Smooth muscle cell (in vitro differentiated cells): ENCODE results near the gene WBP1L. TPM values are rescaled to one million over a fixed set of nuclear protein-coding genes. Genes with fewer than 3 reads are reported as not detected.
A peak's percentile ranks its signal among the peaks of the same experiment; 100 is the strongest.
"Not testable (repeated sequence)": the region's sequence is repeated elsewhere in the genome, so short reads cannot be mapped to it uniquely, and the experiment has no call there.

ENCODE experiments used
- DNase-seq: peaks from one replicate; lab custom pipeline; 2025; ENCODE audit not compliant: unreplicated experiment; lab: John Stamatoyannopoulos, UW
- H2AFZ ChIP-seq: fragments of 200-600 bp; sonication (generic); 2 replicates; pipeline ENCODE4 v1.6.0; 2016; ENCODE audit warnings: antibody characterized with exemption, low read depth, mild to moderate bottlenecking
- H3F3A ChIP-seq: fragments of 200-600 bp; sonication (generic); 2 replicates; pipeline ENCODE4 v1.6.0; 2017; ENCODE audit warnings: antibody characterized with exemption, low read depth
- H3K27ac ChIP-seq: fragments of 200-600 bp; sonication (generic); 2 replicates; pipeline ENCODE4 v1.5.1; 2016; ENCODE audit warnings: low read depth, mild to moderate bottlenecking
- H3K27me3 ChIP-seq: fragments of 200-600 bp; sonication (generic); 2 replicates; pipeline ENCODE4 v1.6.1; 2016; ENCODE audit warnings: low read depth, mild to moderate bottlenecking
- H3K36me3 ChIP-seq: fragments of 200-600 bp; sonication (generic); 2 replicates; pipeline ENCODE4 v1.5.1; 2016; ENCODE audit warnings: low read depth
- H3K4me1 ChIP-seq: fragments of 200-600 bp; sonication (generic); 2 replicates; pipeline ENCODE4 v1.5.1; 2016; ENCODE audit warnings: low read depth
- H3K4me2 ChIP-seq: fragments of 200-600 bp; sonication (generic); 2 replicates; pipeline ENCODE4 v1.6.0; 2016; ENCODE audit warnings: mild to moderate bottlenecking
- H3K4me3 ChIP-seq: fragments of 200-600 bp; sonication (generic); 2 replicates; pipeline ENCODE4 v1.5.1; 2016; ENCODE audit warnings: mild to moderate bottlenecking
- H3K79me2 ChIP-seq: fragments of 200-600 bp; sonication (generic); 2 replicates; pipeline ENCODE4 v1.6.0; 2016; ENCODE audit warnings: low read depth, mild to moderate bottlenecking
- H3K9ac ChIP-seq: fragments of 200-600 bp; sonication (generic); 2 replicates; pipeline ENCODE4 v1.6.0; 2016; ENCODE audit warnings: low read depth
- H3K9me3 ChIP-seq: fragments of 200-600 bp; sonication (generic); replicated peaks from 2 replicates; pipeline ENCODE4 v1.5.1; 2016; ENCODE audit warnings: low read depth
- H4K20me1 ChIP-seq: fragments of 200-600 bp; sonication (generic); 2 replicates; pipeline ENCODE4 v1.6.0; 2016; ENCODE audit warnings: low read depth
- CTCF ChIP-seq: fragments of 200-600 bp; sonication (generic); IDR thresholded peaks from 2 replicates; pipeline ENCODE4 v1.5.1; 2017; ENCODE audit warnings: borderline replicate concordance, mild to moderate bottlenecking, antibody characterized with exemption; ENCODE audit not compliant: insufficient read depth, poor library complexity, severe bottlenecking
- WGBS: methylation state at CpG from one replicate; pipeline ENCODE4 v1.1.7; 2016; ENCODE audit warnings: low lambda C conversion rate; 5-methylcytosine and 5-hydroxymethylcytosine counted together
- polyA plus RNA-seq: library from polyadenylated mRNA; unstranded; fragments of >200 nt; fragmentation: Nextera tagmentation; extraction: Ambion mirVana; gene quantifications from 2 replicates; pipeline ENCODE4 v1.2.1, GENCODE V29; 2016
- total RNA-seq: library from RNA; depleted of rRNA; stranded (reverse); fragments of >200 nt; gene quantifications from 2 replicates; pipeline ENCODE4 v1.2.3, GENCODE V29; 2014

WBP1L gene
- total and polyA plus RNA-seq, 2 experiments from 2014 or later, result 18.0 to 45.3 TPM

GRCh38 chr10:102741726-102742237, 2.0 kb upstream of the WBP1L start:
- H3K4me1 ChIP-seq, result peaks cover 15% of the 10 kb centered on the region
- H3K27me3 ChIP-seq, result no peaks in the 10 kb centered on the region
- no peaks in the 10 kb centered on the region for H3K36me3 ChIP-seq
- H3K4me3 ChIP-seq, result no peak overlapping the region
- H3K9ac ChIP-seq, result no peak overlapping the region
- no peak for DNase-seq
- H3K79me2 ChIP-seq, result peaks cover 29% of the 10 kb centered on the region
- H3K27ac ChIP-seq, result no peak overlapping the region
- WGBS, result 93% methylated on average over 2 of the region's 2 CpGs
- TF ChIP-seq CTCF, result no peak
- no peaks in the 10 kb centered on the region for H3K9me3 ChIP-seq
- H2AFZ ChIP-seq, result no peak overlapping the region
- H4K20me1 ChIP-seq, result peaks cover 15% of the 10 kb centered on the region
- H3K4me2 ChIP-seq, result no peak overlapping the region
- no peaks in the 10 kb centered on the region for H3F3A ChIP-seq

- H3K27me3 ChIP-seq, H3K36me3 ChIP-seq, H3F3A ChIP-seq, H3K4me2 ChIP-seq, H3K27ac ChIP-seq, H3K9me3 ChIP-seq, H3K9ac ChIP-seq, DNase-seq, H3K4me3 ChIP-seq: not testable (repeated sequence)
- Histone ChIP-seq H4K20me1 (peaks cover 16% of the 10 kb centered on the region), H3K4me1 (peaks cover 15% of the 10 kb centered on the region), H3K79me2 (peaks cover 32% of the 10 kb centered on the region), H2AFZ (peak overlapping the region; percentile 97)
- 96% methylated on average over 5 of the region's 5 CpGs for WGBS
Observed at GRCh38 chr10:102742313-102742712, 1.4 kb upstream of the WBP1L start.

GRCh38 chr10:102743078-102743587, 615 bp upstream of the WBP1L start:
- 44% methylated on average over 7 of the region's 7 CpGs for WGBS
- Histone ChIP-seq H3K4me1 (peaks cover 15% of the 10 kb centered on the region), H3K36me3 (no peaks in the 10 kb centered on the region), H3F3A (peaks cover under 1% of the 10 kb centered on the region), H3K4me2 (peak overlapping the region; percentile 80), H3K9ac (peak overlapping the region; percentile 12), H3K9me3 (no peaks in the 10 kb centered on the region), H4K20me1 (peaks cover 23% of the 10 kb centered on the region), H3K79me2 (peaks cover 37% of the 10 kb centered on the region), H3K27ac (no peak overlapping the region), H3K4me3 (peak overlapping the region; percentile 40), H2AFZ (peak overlapping the region; percentile 97), H3K27me3 (no peaks in the 10 kb centered on the region)
- TF ChIP-seq CTCF, result no peak
- no peak for DNase-seq

- H3F3A ChIP-seq, result peaks cover 5% of the 10 kb centered on the region
- H3K4me3 ChIP-seq, result peak overlapping the region; percentile 69
- no peak for TF ChIP-seq CTCF
- peaks cover 15% of the 10 kb centered on the region for H3K4me1 ChIP-seq
- H4K20me1 ChIP-seq, result peaks cover 37% of the 10 kb centered on the region
- H3K9ac ChIP-seq, result peak overlapping the region; percentile 64
- no peaks in the 10 kb centered on the region for H3K36me3 ChIP-seq
- H3K79me2 ChIP-seq, result peaks cover 49% of the 10 kb centered on the region
- H3K27me3 ChIP-seq, result no peaks in the 10 kb centered on the region
- no peaks in the 10 kb centered on the region for H3K9me3 ChIP-seq
- no peak overlapping the region for H2AFZ ChIP-seq
- no peak overlapping the region for H3K27ac ChIP-seq
- WGBS, result 21% methylated on average over 9 of the region's 9 CpGs
- peak overlapping the region; percentile 99 for H3K4me2 ChIP-seq
- DNase-seq, result no peak
Observed at GRCh38 chr10:102744374-102745051, 765 bp downstream of the WBP1L start.
